Stomach (tissue), 9 donors: ENCODE measurements around the gene VRK3. TPM values are rescaled to one million over a fixed set of nuclear protein-coding genes. Genes with fewer than 3 reads are reported as not detected.
A peak's percentile ranks its signal among the peaks of the same experiment; 100 is the strongest.

Experiments
- DNase-seq, 2 donors: peaks; one replicate each; pipeline versions ENCODE4 v3.0.0 to v3.0.0-alpha.2; 2013 to 2019
- H3K27ac ChIP-seq, 5 donors: fragments of 200-600 bp in 4 of 5; sonication (generic) in 4 of 5; one replicate each; pipeline ENCODE4 v1.5.1; 2013 to 2019; ENCODE audit warnings: mild to moderate bottlenecking in 1 of 5, moderate library complexity in 1 of 5
- H3K27me3 ChIP-seq, 3 donors: fragments of 200-600 bp; sonication (generic); one replicate each; pipeline ENCODE4 v1.5.1; 2017 to 2019; ENCODE audit warnings: mixed run types in 1 of 3
- H3K36me3 ChIP-seq, 4 donors: fragments of 200-600 bp; sonication (generic); 1 replicate in 3 of 4; 2 replicates in 1 of 4; pipeline ENCODE4 v1.5.1; 2016 to 2019
- H3K4me1 ChIP-seq, 4 donors: fragments of 200-600 bp; sonication (generic); one replicate each; pipeline ENCODE4 v1.5.1; 2016 to 2019
- H3K4me3 ChIP-seq, 4 donors: fragments of 200-600 bp; sonication (generic) in 3 of 4; one replicate each; pipeline ENCODE4 v1.5.1; 2016 to 2019; ENCODE audit warnings: mild to moderate bottlenecking in 1 of 4
- H3K9me3 ChIP-seq, 4 donors: fragments of 200-600 bp; sonication (generic); one replicate each; pipeline ENCODE4 v1.5.1; 2016 to 2019
- CTCF ChIP-seq, 7 experiments: fragments of 450-650 bp in 4 of 7; fragments of 200-600 bp in 3 of 7; sonication (generic) in 3 of 7; IDR thresholded peaks; one replicate each; pipeline ENCODE4 v1.5.1; 2016 to 2019; ENCODE audit warnings: antibody characterized with exemption in 7 of 7, control low read depth in 2 of 7, mild to moderate bottlenecking in 1 of 7
- EP300 ChIP-seq: sonication (generic); formaldehyde crosslinking; IDR thresholded peaks from one replicate; pipeline ENCODE4 v1.6.1; 2017; ENCODE audit warnings: antibody characterized with exemption
- POLR2A ChIP-seq, 4 donors: fragments of 450-650 bp; IDR thresholded peaks; one replicate each; pipeline ENCODE4 v1.6.1; 2016; ENCODE audit warnings: antibody characterized with exemption in 4 of 4, control low read depth in 2 of 4, mild to moderate bottlenecking in 1 of 4, moderate library complexity in 1 of 4
- POLR2AphosphoS5 ChIP-seq, 3 donors: sonication (generic); formaldehyde crosslinking; IDR thresholded peaks; one replicate each; pipeline ENCODE4 v1.6.1; 2016; ENCODE audit warnings: antibody characterized with exemption in 3 of 3
- WGBS, 5 donors: extraction: QIAGEN DNeasy Blood & Tissue Kit in 3 of 5; methylation state at CpG; one replicate each; pipeline versions ENCODE4 v1.1.5 to v1.1.7; 2013 to 2018; 5-methylcytosine and 5-hydroxymethylcytosine counted together
- intact Hi-C: fragments of 100-400 bp; cut with DNase I; formaldehyde crosslinking; loops from one replicate; pipeline ENCODE4 v1.15.1; 2023; ENCODE audit warnings: low total_unique reads
- polyA plus RNA-seq, 3 donors: library from polyadenylated mRNA; stranded (reverse); fragments of 200-250 nt; gene quantifications; one replicate each; pipeline ENCODE4 v1.2.3, GENCODE V29; 2013
- total RNA-seq, 5 donors: library from RNA; depleted of rRNA; stranded (reverse); fragments of >200 nt; gene quantifications; one replicate each; pipeline versions ENCODE4 v1.1.0 to v1.2.3, GENCODE V29; 2014 to 2016
- donor health status: healthy with polysubstance abuse.
- donor health status: Bipolar disorder and iron deficiency.
- donor health status: healthy.

The VRK3 gene
- total and polyA plus RNA-seq, 8 donors, result 3.5 to 39.7 (median 22.8) TPM

GRCh38 chr19:49932041-49932451, 93.1 kb downstream of the VRK3 start:
- no peak for TF ChIP-seq POLR2AphosphoS5 (IDR thresholded peaks at IDR 0.05)
- no peak for TF ChIP-seq POLR2A (IDR thresholded peaks at IDR 0.05)
- no peak for TF ChIP-seq EP300
- TF ChIP-seq CTCF (IDR thresholded peaks at IDR 0.05), result no peak
- Histone ChIP-seq H3K9me3 (no peaks in the 10 kb centered on the region), H3K36me3 (peaks cover 6 to 35% (median 19%) of the 10 kb centered on the region in 4 donors), H3K4me3 (no peak overlapping the region), H3K27me3 (no peaks in the 10 kb centered on the region), H3K27ac (no peak overlapping the region), H3K4me1 (peaks cover 14 to 28% (median 23%) of the 10 kb centered on the region in 4 donors)
- no peak for DNase-seq
- 86 to 95% (median 95%) methylated on average over 5 of the region's 5 CpGs for WGBS, 5 donors
- intact Hi-C loops, result no loop called here

GRCh38 chr19:49931293-49932040, 93.7 kb downstream of the VRK3 start:
- WGBS, 5 donors, result 89 to 98% (median 94%) methylated on average over 7 of the region's 7 CpGs
- H3K4me1 ChIP-seq, result peaks cover 15 to 33% (median 28%) of the 10 kb centered on the region in 4 donors
- no peaks in the 10 kb centered on the region for H3K27me3 ChIP-seq
- H3K9me3 ChIP-seq, result no peaks in the 10 kb centered on the region
- H3K36me3 ChIP-seq, result peaks cover 6 to 41% (median 25%) of the 10 kb centered on the region in 4 donors
- H3K4me3 ChIP-seq, result no peak overlapping the region
- TF ChIP-seq POLR2AphosphoS5 (IDR thresholded peaks at IDR 0.05), result no peak
- no peak for TF ChIP-seq POLR2A (IDR thresholded peaks at IDR 0.05)
- TF ChIP-seq CTCF (IDR thresholded peaks at IDR 0.05), result no peak
- TF ChIP-seq EP300, result no peak
- H3K27ac ChIP-seq, result no peak overlapping the region
- DNase-seq, result no peak
- intact Hi-C loops, result no loop called here

- TF ChIP-seq CTCF (IDR thresholded peaks at IDR 0.05) (no peak), POLR2A (IDR thresholded peaks at IDR 0.05) (no peak), POLR2AphosphoS5 (IDR thresholded peaks at IDR 0.05) (no peak), EP300 (no peak)
- peak overlapping the region in 3 of 4 donors; percentile 93 to 100 (median 97) for H3K4me3 ChIP-seq
- H3K4me1 ChIP-seq, result peaks cover 15 to 41% (median 30%) of the 10 kb centered on the region in 4 donors
- intact Hi-C loops, result no loop called here
- H3K27ac ChIP-seq, result peak overlapping the region in 4 of 5 donors; percentile 24 to 99 (median 93)
- WGBS, 5 donors, result 60 to 67% (median 64%) methylated on average over 15 of the region's 15 CpGs
- H3K36me3 ChIP-seq, result peaks cover 6 to 48% (median 29%) of the 10 kb centered on the region in 4 donors
- H3K27me3 ChIP-seq, result no peaks in the 10 kb centered on the region
- H3K9me3 ChIP-seq, result no peaks in the 10 kb centered on the region
- DNase-seq, result peak in 1 of 2 donors; percentile 68
These were observed 94.6 kb downstream of the VRK3 start for GRCh38 chr19:49930483-49931011.

- Histone ChIP-seq H3K9me3 (no peaks in the 10 kb centered on the region), H3K36me3 (peaks cover 7 to 55% (median 33%) of the 10 kb centered on the region in 4 donors), H3K27ac (peak overlapping the region; percentile 87 to 99 (median 94)), H3K27me3 (no peaks in the 10 kb centered on the region), H3K4me3 (peak overlapping the region; percentile 76 to 100 (median 95)), H3K4me1 (peaks cover 15 to 48% (median 32%) of the 10 kb centered on the region in 4 donors)
- intact Hi-C loops, result no loop called here
- 3 to 5% (median 5%) methylated on average over 38 to 43 of the region's 43 CpGs for WGBS, 5 donors
- DNase-seq, result peak; percentile 91 to 98
- TF ChIP-seq CTCF (IDR thresholded peaks at IDR 0.05) (peak in 1 of 7 experiments; percentile 35), POLR2AphosphoS5 (IDR thresholded peaks at IDR 0.05) (peak; percentile 34 to 97 (median 82)), EP300 (no peak), POLR2A (IDR thresholded peaks at IDR 0.05) (peak in 1 of 4 donors; percentile 60)
These were observed 95.3 kb downstream of the VRK3 start for GRCh38 chr19:49929611-49930482.
